VCaP (cell line): ENCODE measurements around the gene SMLR1.
A peak's percentile ranks its signal among the peaks of the same experiment; 100 is the strongest.

Experiments used
- H3K27ac ChIP-seq: fragments of 450-650 bp; 2 replicates; pipeline ENCODE4 v1.5.1; 2017
- TF ChIP-seq, protein P1 (sequence below): fragments of 450-650 bp; conservative IDR thresholded peaks from 2 replicates; pipeline ENCODE4 v1.5.1; 2017; ENCODE audit warnings: mild to moderate bottlenecking, moderate library complexity

SMLR1 gene

DNA sequence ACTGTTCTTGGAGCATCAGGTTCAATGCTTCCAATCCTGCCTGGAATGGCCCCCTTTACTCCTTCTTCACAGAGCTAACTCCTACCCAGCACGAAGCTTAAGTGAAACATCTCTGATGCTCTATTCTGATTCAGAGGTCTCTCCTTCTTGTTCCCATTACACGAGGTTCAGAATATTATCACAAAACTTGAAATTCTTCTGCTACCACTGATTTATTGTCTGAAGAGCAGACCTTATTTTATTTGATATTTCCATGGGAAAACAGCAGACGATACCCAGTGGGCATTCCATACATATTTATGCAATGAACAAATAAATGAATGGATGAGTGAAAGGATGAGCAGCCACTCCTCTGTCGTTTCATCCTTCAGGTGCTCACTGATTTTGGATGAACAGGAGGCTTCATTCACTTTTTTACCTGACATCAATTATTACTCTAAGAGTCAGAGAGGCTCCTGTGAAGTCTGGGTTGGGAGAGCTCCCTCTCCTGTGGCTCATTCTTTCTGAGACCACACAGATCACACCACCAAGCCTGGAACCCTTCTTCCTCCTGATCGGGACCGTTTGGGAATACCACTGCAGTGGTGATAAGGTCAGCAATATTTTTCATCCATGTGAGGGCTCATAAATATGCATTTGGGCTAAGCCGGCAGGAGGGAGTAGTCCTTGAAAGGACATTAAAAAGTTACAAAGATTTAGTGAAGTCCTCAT, 25.8 kb downstream of the SMLR1 start:
- no peak overlapping the region for H3K27ac ChIP-seq

DNA sequence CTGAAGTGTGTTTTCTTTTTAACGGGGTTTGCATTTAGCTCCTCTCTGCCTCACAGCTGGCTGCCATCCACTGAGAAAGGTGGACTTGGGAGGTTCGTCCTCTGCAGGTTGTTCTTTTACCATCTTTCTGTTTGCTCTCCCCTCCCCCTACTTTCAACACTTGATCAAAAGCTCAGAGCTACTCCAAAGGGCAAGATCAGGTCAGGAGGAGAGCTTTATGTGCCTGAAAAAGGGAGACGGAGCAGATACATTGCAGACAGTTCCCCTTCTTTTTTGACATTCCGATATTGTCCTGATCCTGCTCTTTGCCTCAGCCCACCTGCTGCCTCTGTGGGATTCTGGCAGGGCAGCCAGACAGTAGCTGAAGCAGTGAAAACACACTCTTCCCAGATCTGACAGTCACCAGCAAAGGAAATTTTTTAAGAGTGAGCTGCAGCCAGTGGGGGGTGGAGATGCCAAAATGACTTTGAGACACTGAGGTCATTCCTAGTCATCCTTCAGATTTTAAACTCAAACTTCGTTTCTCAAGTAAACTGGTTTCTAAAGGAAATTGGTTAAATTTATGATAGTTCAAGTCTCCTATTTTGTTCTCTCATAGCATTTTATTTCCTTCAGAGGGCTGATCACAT, 26.5 kb downstream of the SMLR1 start:
- H3K27ac ChIP-seq: no peak overlapping the region
- TF ChIP-seq, protein P1, sequence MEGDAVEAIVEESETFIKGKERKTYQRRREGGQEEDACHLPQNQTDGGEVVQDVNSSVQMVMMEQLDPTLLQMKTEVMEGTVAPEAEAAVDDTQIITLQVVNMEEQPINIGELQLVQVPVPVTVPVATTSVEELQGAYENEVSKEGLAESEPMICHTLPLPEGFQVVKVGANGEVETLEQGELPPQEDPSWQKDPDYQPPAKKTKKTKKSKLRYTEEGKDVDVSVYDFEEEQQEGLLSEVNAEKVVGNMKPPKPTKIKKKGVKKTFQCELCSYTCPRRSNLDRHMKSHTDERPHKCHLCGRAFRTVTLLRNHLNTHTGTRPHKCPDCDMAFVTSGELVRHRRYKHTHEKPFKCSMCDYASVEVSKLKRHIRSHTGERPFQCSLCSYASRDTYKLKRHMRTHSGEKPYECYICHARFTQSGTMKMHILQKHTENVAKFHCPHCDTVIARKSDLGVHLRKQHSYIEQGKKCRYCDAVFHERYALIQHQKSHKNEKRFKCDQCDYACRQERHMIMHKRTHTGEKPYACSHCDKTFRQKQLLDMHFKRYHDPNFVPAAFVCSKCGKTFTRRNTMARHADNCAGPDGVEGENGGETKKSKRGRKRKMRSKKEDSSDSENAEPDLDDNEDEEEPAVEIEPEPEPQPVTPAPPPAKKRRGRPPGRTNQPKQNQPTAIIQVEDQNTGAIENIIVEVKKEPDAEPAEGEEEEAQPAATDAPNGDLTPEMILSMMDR: no peak

More for the DNA sequence above, 25.8 kb downstream of the SMLR1 start:
- TF ChIP-seq, protein P1: no peak

DNA sequence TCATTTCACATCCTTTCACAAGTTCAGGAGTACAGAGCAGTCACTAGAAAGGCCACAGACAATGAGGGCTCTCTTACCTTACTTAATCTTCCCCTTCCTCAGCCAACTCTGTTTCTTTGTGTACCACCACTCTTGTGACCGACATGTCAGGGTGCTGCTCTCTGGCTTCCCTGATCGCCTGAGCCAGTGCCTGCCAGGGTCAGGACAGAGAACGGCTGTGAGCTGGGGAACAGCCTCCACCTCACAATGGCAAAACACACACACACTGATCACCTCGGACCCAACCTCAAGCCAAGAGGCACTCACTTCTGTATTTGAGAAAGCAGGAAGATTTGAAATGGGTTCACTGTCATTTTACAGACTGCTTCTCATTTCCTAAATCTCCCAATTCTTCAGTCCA, 30.8 kb downstream of the SMLR1 start:
- TF ChIP-seq, protein P1: no peak
- H3K27ac ChIP-seq: no peak overlapping the region

DNA sequence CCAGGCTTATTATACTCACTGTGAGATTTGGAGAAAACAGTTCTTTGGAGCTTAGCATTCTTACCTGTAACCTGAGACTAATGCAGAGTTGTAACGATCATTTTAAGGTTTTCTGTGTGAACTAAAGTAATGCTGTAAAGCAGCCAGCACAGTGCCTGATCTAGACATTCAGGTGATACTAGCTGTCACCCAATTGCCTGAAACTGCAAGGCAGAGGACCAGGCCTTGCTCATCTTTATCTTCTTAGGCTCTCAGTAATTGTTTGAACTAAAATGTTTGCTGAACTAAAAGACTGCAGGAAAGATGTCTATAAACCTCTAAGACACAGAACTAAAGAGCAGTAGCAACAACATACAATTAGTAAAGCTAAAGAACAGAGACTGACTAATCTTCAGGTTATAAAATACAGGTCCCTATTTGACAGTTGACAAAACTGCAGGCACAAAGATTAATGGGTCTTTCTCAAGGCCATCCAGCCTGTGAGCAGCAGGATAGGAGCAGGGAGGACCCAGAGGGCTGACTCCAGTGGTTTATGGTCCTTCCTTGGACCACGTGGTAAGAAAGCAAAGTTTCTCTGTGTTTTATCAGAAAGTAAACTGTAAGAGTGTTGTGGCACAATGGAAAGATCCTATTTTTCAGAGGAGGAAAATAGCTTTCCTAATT, 31.4 kb downstream of the SMLR1 start:
- peak overlapping the region; percentile 13; the same call in 1 of the 2 replicates for H3K27ac ChIP-seq
- TF ChIP-seq, protein P1: no peak

DNA sequence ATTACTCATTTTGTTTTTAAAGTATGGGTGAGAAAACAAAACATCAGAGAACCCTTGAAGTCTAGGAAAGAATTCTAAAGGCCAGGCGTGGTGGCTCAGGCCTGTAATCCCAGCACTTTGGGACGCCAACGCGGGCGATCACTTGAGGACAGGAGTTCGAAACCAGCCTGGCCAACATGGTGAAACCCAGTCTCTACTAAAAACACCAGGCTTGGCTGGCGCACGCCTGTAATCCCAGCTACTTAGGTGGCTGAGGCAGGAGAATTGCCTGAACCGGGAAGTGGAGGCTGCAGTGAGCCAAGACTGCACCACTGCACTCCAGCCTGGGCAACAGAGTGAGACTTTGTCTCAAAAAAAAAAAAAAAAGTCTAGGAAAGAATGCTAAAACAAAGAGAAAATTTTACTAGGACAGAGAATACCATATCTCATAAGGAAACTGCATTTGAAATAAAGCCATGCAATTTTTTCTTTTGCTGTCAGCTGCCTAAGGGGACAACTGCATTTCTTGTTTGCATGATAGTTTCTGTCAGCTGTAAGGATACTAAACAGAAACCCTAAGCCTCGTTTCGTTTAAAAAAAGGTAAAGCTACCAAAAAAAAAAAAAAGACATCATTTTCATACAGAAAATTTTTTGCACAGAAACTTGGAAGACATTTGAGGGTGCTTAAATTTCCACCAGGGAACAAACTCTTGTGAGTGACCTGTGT, 32.1 kb downstream of the SMLR1 start:
- TF ChIP-seq, protein P1: no peak
- peak overlapping the region; percentile 13; the same call in 1 of the 2 replicates for H3K27ac ChIP-seq

DNA sequence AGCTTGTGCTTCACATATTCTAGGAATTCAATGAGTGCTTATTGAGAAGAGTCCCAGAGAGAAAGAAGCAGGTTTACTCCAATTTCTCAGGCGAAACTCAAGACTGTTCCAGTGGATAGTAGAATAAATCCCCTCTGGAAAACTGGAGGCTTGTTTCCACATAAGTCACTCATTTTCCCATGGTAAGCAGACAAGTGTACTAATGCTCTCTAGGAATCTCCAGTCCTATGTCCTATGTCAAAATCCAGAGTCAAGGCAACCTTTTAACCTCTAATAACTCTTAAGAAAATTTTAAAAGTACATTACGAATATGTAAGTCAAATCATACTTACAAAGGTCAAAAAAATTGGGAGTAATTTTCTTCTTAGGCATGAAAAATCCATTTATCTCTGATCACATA, 35.2 kb downstream of the SMLR1 start:
- TF ChIP-seq, protein P1: no peak
- H3K27ac ChIP-seq: no peak overlapping the region
